Measurements from ENCODE around the gene COL18A1.

COL18A1 gene

GRCh38 chr21:45550522-45551210 is 145.7 kb downstream of the COL18A1 start:
- Histone ChIP-seq H3K36me3 (ENCODE audit: control insufficient read depth, insufficient read depth, low read length) (no peaks in the 10 kb centered on the region), H3K27me3 (ENCODE audit: control insufficient read depth, insufficient read depth, low read length) (peaks cover 3% of the 10 kb centered on the region; the same call in 1 of the 2 replicates), H3K9ac (ENCODE audit: low read depth, low read length) (no peak overlapping the region), H3K4me3 (ENCODE audit: low read depth, low read length) (no peak overlapping the region), H3K27ac (ENCODE audit: low read depth, low read length) (no peak overlapping the region), H3K9me3 (ENCODE audit: control insufficient read depth, insufficient read depth, low read length) (no peaks in the 10 kb centered on the region), H3K4me1 (ENCODE audit: control insufficient read depth, insufficient read depth, low read length) (peaks cover 14% of the 10 kb centered on the region; the same call in 1 of the 2 replicates)

DNA sequence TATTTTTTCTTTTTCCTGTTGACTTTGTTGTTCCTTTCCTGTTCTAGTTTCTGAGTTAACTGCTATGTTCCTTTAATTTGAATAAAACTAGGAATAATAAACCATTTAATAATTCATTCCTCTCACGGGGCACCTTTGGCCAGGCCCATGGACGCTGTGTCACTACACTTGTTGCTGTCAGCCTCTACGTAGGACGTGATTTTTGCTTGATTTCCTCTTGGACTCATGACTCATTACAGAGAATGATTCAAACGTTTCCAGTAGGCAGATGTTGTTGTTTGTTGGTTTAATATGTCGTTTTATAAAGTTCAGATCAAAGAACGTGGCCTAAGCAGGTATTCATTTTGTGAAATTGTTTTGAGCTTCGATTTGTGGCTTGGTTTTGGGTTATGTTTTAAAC is 146.4 kb downstream of the COL18A1 start:
- H3K4me1 ChIP-seq (ENCODE audit: control insufficient read depth, insufficient read depth, low read length), result peaks cover 14% of the 10 kb centered on the region; the same call in 1 of the 2 replicates
- no peak overlapping the region for H3K27ac ChIP-seq (ENCODE audit: low read depth, low read length)
- no peaks in the 10 kb centered on the region for H3K9me3 ChIP-seq (ENCODE audit: control insufficient read depth, insufficient read depth, low read length)
- H3K9ac ChIP-seq (ENCODE audit: low read depth, low read length), result no peak overlapping the region
- peaks cover 3% of the 10 kb centered on the region; the same call in 1 of the 2 replicates for H3K27me3 ChIP-seq (ENCODE audit: control insufficient read depth, insufficient read depth, low read length)
- H3K4me3 ChIP-seq (ENCODE audit: low read depth, low read length), result no peak overlapping the region
- no peaks in the 10 kb centered on the region for H3K36me3 ChIP-seq (ENCODE audit: control insufficient read depth, insufficient read depth, low read length)

- Histone ChIP-seq H3K9me3 (ENCODE audit: control insufficient read depth, insufficient read depth, low read length) (no peaks in the 10 kb centered on the region), H3K27me3 (ENCODE audit: control insufficient read depth, insufficient read depth, low read length) (peaks cover 3% of the 10 kb centered on the region; the same call in 1 of the 2 replicates), H3K4me1 (ENCODE audit: control insufficient read depth, insufficient read depth, low read length) (peaks cover 14% of the 10 kb centered on the region; the same call in 1 of the 2 replicates), H3K9ac (ENCODE audit: low read depth, low read length) (no peak overlapping the region), H3K4me3 (ENCODE audit: low read depth, low read length) (no peak overlapping the region), H3K36me3 (ENCODE audit: control insufficient read depth, insufficient read depth, low read length) (no peaks in the 10 kb centered on the region), H3K27ac (ENCODE audit: low read depth, low read length) (no peak overlapping the region)
Observed at GRCh38 chr21:45551783-45552695, 147.1 kb downstream of the COL18A1 start.

DNA sequence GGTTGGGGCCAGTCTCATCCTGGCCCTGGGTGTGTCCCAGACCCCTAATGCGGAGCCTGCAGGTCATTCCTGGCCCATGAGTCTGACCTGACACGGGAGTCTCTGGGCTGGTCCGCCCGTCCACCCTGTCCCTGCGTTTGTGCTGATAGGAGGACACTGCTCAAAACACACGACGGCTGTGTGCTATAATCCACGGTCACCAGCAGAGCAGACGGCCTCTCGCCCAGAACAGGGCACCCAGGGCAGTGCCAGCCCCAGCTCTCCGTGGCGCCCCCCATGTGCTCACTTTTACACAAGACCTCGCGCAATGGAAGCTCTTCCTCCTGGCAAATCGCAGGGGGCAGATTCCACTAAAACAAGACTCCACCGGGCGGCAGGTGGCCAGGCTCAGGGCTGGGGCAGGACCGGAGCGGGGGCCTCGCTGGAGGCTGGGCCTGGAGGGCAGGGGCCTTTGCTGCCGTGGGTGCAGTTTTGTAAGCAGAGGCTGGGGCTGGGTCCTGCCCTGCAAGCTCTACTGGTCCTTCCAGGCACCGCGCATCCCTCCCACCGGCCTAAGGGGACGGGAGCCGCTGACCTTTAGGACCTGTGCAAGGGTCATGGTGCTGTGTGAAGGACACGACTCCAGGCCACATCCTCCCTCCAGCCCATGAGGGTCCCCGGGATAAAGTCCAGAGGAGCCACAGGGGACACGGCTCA is 147.9 kb downstream of the COL18A1 start:
- Histone ChIP-seq H3K4me3 (ENCODE audit: low read depth, low read length) (no peak overlapping the region), H3K27ac (ENCODE audit: low read depth, low read length) (no peak overlapping the region), H3K27me3 (ENCODE audit: control insufficient read depth, insufficient read depth, low read length) (peaks cover 3% of the 10 kb centered on the region; the same call in 1 of the 2 replicates), H3K9me3 (ENCODE audit: control insufficient read depth, insufficient read depth, low read length) (no peaks in the 10 kb centered on the region), H3K36me3 (ENCODE audit: control insufficient read depth, insufficient read depth, low read length) (no peaks in the 10 kb centered on the region), H3K9ac (ENCODE audit: low read depth, low read length) (no peak overlapping the region), H3K4me1 (ENCODE audit: control insufficient read depth, insufficient read depth, low read length) (peaks cover 14% of the 10 kb centered on the region; the same call in 1 of the 2 replicates)

DNA sequence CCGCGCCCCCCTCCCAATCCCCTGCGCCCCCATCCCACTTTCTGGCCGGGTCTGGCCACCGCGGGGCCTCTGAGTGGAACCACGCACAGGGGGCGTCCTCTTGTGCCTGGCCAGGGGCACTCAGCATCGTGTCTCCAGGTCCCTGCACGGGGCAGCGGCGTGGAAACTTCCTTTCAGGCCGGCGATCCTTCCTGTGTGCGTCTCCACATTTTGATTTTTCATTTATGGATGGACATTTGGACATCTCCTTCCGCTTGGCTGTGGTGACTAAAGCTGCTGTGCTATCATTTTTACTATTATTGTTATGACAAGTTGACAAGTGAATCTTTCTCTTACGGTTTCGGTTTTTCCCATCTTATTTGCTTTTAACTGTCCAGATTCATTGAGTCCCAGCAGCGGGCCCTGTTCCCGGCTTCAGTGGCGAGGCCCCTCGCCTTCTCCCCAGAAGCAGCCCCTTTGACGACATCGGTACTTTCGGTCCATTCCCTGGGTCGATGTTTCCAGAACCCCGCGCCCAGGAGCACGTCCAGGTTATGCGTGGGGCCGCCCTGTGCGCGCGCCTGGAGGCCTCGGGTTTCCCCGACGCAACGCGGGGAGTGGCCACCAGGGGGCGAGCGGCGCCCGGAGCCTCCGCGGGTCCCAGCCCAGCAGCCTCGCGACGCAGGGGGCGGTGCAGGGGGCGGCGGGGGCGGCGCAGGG is 149.7 kb downstream of the COL18A1 start:
- peaks cover 3% of the 10 kb centered on the region; the same call in 1 of the 2 replicates for H3K27me3 ChIP-seq (ENCODE audit: control insufficient read depth, insufficient read depth, low read length)
- H3K9me3 ChIP-seq (ENCODE audit: control insufficient read depth, insufficient read depth, low read length), result no peaks in the 10 kb centered on the region
- no peak overlapping the region for H3K27ac ChIP-seq (ENCODE audit: low read depth, low read length)
- H3K4me1 ChIP-seq (ENCODE audit: control insufficient read depth, insufficient read depth, low read length), result peaks cover 14% of the 10 kb centered on the region; the same call in 1 of the 2 replicates
- H3K4me3 ChIP-seq (ENCODE audit: low read depth, low read length), result peak overlapping the region; percentile 57
- no peaks in the 10 kb centered on the region for H3K36me3 ChIP-seq (ENCODE audit: control insufficient read depth, insufficient read depth, low read length)
- no peak overlapping the region for H3K9ac ChIP-seq (ENCODE audit: low read depth, low read length)

DNA sequence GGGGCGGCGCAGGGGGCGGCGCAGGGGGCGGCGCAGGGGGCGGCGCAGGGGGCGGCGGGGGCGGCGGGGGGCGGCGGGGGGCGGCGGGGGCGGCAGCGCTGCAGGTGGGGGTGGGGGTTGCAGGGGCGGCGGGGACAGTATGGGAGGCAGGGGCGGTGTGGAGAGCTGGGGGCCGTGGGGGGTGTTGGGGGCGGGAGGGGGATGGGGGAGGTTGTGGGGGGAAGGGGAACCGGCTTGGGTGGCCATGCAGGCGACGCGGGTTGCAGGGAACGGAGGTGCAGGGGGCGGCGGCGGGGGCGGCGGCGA is 150.2 kb downstream of the COL18A1 start:
- peaks cover 3% of the 10 kb centered on the region; the same call in 1 of the 2 replicates for H3K27me3 ChIP-seq (ENCODE audit: control insufficient read depth, insufficient read depth, low read length)
- no peaks in the 10 kb centered on the region for H3K9me3 ChIP-seq (ENCODE audit: control insufficient read depth, insufficient read depth, low read length)
- peaks cover 14% of the 10 kb centered on the region; the same call in 1 of the 2 replicates for H3K4me1 ChIP-seq (ENCODE audit: control insufficient read depth, insufficient read depth, low read length)
- H3K27ac ChIP-seq (ENCODE audit: low read depth, low read length), result no peak overlapping the region
- H3K9ac ChIP-seq (ENCODE audit: low read depth, low read length), result no peak overlapping the region
- H3K4me3 ChIP-seq (ENCODE audit: low read depth, low read length), result peak overlapping the region; percentile 57; the same call in 1 of the 2 replicates
- H3K36me3 ChIP-seq (ENCODE audit: control insufficient read depth, insufficient read depth, low read length), result no peaks in the 10 kb centered on the region

- H3K4me1 ChIP-seq (ENCODE audit: control insufficient read depth, insufficient read depth, low read length), result peaks cover 10% of the 10 kb centered on the region; the same call in 1 of the 2 replicates
- no peaks in the 10 kb centered on the region for H3K36me3 ChIP-seq (ENCODE audit: control insufficient read depth, insufficient read depth, low read length)
- peaks cover 3% of the 10 kb centered on the region; the same call in 1 of the 2 replicates for H3K27me3 ChIP-seq (ENCODE audit: control insufficient read depth, insufficient read depth, low read length)
- H3K9me3 ChIP-seq (ENCODE audit: control insufficient read depth, insufficient read depth, low read length), result no peaks in the 10 kb centered on the region
- H3K4me3 ChIP-seq (ENCODE audit: low read depth, low read length), result peak overlapping the region; percentile 57
- peak overlapping the region; percentile 32 for H3K27ac ChIP-seq (ENCODE audit: low read depth, low read length)
- H3K9ac ChIP-seq (ENCODE audit: low read depth, low read length), result no peak overlapping the region
Observed at GRCh38 chr21:45555557-45556301, 150.8 kb downstream of the COL18A1 start.

- no peaks in the 10 kb centered on the region for H3K36me3 ChIP-seq (ENCODE audit: control insufficient read depth, insufficient read depth, low read length)
- H3K27me3 ChIP-seq (ENCODE audit: control insufficient read depth, insufficient read depth, low read length), result peaks cover 3% of the 10 kb centered on the region; the same call in 1 of the 2 replicates
- H3K9ac ChIP-seq (ENCODE audit: low read depth, low read length), result no peak overlapping the region
- no peak overlapping the region for H3K27ac ChIP-seq (ENCODE audit: low read depth, low read length)
- peaks cover 6% of the 10 kb centered on the region; the same call in 1 of the 2 replicates for H3K4me1 ChIP-seq (ENCODE audit: control insufficient read depth, insufficient read depth, low read length)
- no peak overlapping the region for H3K4me3 ChIP-seq (ENCODE audit: low read depth, low read length)
- no peaks in the 10 kb centered on the region for H3K9me3 ChIP-seq (ENCODE audit: control insufficient read depth, insufficient read depth, low read length)
Observed at GRCh38 chr21:45556302-45556644, 151.3 kb downstream of the COL18A1 start.

DNA sequence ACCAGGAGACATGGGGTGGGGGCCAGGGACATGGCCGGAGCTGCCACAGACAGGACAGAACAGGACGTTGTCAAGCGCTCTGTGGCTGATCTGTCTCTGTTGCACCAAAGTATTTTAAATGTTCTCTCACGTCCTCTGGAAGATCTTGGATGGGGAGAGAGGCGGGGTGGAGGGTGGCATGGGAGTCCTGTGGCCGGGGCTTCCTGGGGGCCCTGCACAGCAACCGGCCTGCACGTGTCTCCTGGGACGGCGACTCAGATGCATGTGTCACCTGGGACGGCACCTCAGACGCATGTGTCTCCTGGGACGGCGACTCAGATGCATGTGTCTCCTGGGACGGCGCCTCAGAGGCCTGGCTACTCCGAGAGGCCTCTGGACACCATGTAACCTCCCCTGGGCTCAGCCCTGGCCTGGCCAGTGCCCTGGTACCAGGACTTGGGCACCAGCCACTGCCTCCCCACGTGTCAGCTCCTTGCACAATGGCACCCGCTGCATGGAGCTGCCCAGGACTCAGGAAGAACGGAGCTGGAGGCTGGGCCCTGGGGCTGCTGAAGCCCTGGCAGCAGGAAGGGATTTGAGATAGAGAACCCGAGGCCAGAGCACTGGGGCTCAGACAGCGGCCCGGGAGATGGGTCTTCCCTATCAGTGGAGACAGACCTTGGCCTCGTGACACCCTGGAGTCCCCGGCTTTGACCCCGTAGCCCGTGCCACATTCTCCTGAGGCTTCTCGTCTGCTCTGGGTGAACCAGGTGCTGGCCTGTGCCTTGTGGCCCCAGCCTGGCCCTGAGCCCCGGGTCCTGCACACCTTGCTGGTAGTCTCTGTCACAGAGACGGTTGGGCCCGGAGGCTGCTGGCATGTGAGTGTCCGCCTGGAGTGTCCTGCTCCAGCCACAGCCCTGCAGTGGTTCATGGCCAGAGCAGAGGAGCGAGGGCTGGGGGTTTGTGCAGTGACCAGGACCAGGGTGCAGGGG is 152.0 kb downstream of the COL18A1 start:
- no peaks in the 10 kb centered on the region for H3K4me1 ChIP-seq (ENCODE audit: control insufficient read depth, insufficient read depth, low read length)
- no peaks in the 10 kb centered on the region for H3K9me3 ChIP-seq (ENCODE audit: control insufficient read depth, insufficient read depth, low read length)
- no peak overlapping the region for H3K4me3 ChIP-seq (ENCODE audit: low read depth, low read length)
- H3K27ac ChIP-seq (ENCODE audit: low read depth, low read length), result no peak overlapping the region
- H3K9ac ChIP-seq (ENCODE audit: low read depth, low read length), result no peak overlapping the region
- H3K36me3 ChIP-seq (ENCODE audit: control insufficient read depth, insufficient read depth, low read length), result no peaks in the 10 kb centered on the region
- peaks cover 3% of the 10 kb centered on the region; the same call in 1 of the 2 replicates for H3K27me3 ChIP-seq (ENCODE audit: control insufficient read depth, insufficient read depth, low read length)
